GM12873 (cell line): ENCODE data around the gene QRFP.
A peak's percentile ranks its signal among the peaks of the same experiment; 100 is the strongest.

Experiments
- TF ChIP-seq, protein P1 (sequence below): IDR thresholded peaks from 2 replicates; pipeline ENCODE4 v1.5.1; 2012; ENCODE audit warnings: low read depth, mild to moderate bottlenecking, moderate library complexity, low read length, control low read depth; ENCODE audit not compliant: insufficient read depth; ENCODE audit errors: missing control alignments

Gene QRFP

DNA sequence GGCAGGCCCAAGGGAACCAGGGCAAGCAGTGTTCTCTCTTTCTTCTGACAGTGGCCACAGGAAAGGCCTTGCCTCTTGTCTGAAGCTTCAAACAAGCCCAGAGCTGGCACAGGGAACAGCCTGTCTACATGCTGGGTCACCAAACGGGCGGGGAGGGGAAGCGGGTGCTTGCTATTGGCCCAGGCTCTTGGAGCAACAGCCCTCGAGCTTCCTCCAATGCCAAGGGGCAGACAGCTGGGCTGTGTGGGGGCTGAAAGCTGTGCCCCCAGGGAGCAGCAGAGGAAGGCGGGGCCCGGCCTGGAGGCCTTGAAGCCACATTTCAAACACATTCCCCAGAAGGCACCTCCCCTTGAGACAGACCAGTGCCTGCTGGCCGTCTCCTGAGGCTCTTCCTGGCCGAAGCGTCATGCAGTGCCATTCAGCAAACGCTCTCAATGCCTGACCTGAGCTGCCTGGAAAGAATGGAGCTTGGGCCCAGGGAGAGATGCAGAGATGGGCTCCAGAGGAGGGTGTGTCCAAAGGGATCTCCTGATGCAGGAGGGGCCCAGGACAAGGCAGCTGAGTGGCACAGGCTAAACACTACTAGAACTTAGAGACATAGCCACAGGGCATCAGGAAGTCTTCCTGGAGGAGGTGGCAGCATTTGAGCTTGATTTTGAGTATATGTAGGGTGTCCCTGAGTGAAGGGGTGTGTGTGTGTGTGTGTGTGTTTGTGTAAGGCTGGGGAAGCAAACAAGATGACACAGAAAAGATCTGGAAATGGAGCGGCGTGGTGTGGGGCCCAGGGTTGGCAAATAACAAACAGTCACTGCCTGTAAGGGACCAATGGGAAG lies 39.9 kb upstream of the QRFP start:
- TF ChIP-seq, protein P1, sequence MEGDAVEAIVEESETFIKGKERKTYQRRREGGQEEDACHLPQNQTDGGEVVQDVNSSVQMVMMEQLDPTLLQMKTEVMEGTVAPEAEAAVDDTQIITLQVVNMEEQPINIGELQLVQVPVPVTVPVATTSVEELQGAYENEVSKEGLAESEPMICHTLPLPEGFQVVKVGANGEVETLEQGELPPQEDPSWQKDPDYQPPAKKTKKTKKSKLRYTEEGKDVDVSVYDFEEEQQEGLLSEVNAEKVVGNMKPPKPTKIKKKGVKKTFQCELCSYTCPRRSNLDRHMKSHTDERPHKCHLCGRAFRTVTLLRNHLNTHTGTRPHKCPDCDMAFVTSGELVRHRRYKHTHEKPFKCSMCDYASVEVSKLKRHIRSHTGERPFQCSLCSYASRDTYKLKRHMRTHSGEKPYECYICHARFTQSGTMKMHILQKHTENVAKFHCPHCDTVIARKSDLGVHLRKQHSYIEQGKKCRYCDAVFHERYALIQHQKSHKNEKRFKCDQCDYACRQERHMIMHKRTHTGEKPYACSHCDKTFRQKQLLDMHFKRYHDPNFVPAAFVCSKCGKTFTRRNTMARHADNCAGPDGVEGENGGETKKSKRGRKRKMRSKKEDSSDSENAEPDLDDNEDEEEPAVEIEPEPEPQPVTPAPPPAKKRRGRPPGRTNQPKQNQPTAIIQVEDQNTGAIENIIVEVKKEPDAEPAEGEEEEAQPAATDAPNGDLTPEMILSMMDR = no peak

DNA sequence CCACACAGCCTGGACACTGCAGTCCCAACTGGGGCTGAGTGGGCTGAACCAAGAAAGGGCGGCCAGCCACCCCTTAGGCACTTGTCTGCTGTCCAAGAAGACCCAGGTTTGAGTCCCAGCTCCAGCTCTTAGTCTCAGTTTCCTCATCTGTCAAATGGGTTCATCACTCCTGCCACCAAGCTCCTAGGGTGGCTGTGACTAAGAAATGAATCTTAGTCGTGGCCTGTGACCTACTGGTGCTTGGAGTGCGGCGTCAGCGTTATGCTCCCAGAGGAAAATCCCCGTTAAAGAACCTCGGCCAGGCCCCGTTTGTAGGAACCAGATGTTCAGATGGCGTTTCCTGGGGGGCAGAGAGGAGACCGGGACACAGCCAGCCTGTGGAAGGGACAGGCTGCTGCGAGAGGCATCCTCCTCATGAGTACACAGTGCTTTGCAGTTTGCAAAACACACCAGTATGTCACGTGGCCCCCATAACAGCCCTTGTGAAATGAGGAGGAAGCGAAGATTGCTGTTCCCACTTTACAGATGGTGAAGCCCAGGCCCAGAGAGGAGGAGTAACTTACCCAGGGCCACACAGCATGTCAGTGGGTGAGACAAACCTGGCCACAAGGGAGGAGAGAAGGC lies 39.1 kb upstream of the QRFP start:
- TF ChIP-seq, protein P1 = no peak

DNA sequence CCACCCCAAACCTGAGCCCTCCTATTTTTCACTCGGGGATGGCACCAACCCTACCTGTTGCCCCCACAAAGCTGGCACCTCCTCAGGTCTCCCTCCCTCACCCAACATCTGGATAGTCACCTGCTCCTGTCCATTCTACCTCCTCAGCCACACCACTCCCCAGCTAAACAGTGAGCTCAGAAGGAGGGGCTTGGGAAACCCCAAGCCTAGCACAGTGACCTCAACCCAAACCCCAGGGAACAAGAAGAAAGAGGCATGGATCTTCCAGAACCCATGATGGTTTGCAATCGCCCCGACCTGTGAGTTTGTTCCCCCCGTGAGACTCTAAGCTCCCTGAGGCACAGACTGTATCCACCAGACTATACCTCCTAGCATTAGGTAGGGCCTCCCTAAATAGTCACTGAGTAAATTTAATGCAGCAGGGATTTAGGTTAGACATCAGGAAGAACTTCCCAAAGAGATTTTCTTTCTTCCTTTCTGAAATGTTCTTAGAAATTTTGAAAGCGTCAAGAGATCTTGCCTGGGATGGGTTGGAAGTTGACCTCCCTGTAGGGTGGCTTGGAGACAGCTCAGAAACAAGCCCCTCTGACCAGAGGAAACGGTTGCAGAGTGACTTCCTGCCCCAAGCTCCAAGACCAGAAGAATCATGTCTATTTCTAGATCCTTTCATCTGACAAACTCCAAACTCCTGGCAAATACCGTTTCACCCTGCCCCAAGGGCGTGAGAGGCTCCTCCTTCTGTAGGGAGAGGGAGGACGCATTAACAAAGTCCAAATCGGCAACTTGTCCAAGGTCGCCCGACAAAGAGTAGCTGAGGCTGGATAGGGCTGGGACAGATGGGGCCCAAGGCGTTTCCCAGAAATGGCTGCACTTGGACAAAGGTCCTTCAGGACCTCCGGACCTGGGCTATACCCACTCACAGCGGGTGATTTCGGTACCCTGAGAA lies 38.4 kb upstream of the QRFP start:
- TF ChIP-seq, protein P1 = no peak

DNA sequence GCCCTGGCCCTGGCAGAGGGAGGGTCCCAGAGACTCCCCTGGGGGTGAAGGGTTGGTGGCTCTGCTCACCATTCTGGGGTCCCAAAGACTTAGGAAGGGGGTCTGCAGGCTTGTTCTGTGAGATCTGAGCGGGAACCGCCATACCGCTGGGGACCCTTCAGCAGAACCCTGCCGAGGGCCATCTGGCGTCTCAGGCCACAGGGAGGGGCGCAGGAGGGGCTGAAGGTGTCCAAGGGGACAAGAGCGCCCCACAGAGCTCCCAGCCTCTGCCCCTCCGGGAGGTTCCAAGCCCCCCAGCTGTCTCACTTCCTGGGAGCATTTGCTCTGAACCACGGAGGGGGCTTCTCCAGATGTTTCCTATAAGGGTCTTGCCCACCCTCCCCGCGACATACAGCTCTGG lies 37.6 kb upstream of the QRFP start:
- TF ChIP-seq, protein P1 = no peak

DNA sequence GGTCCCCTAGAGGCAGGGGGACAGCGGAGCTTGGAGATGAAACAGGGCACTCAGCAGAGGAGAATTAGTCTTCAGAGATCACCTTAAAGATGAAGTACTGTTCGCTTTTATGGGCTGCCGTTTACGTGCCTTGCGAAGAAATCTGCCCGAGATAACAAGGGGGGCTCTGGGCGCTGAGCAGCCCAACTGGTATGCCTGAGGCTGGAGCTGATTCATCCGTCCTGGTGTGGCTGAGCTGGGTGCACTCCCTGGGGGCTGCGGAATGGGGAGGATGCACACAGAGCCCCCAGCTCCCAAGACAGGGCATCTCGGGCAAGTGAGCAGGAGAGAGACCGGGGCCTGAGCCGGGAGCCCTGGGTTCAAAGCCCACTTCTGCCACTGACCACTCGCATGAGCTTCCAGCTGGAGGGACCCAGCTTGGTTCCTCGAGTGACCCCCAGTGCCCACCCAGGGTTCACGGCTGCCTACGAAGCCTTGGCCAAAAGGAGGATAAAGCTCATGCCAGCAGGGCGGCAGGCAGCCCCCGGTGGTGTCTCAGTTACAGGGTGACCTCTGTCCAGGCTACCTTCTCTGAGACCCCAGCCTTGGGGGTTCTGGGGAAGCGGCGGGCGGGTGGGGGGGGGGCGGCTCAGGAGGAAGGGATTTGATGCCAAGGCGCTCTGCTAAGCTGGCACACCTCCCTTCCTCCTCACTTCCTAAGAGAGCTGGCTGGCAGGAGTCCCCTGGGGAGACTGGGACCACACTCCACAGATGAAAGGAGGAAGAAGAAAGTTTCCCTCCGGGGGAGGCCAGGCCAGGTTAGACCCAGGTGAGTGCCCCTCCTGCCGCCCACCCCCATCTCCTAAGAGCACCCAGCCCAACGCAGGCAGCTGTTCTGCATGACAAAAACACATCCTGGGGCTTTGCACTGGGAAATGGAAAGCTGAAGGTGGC lies 36.8 kb upstream of the QRFP start:
- TF ChIP-seq, protein P1 = no peak

DNA sequence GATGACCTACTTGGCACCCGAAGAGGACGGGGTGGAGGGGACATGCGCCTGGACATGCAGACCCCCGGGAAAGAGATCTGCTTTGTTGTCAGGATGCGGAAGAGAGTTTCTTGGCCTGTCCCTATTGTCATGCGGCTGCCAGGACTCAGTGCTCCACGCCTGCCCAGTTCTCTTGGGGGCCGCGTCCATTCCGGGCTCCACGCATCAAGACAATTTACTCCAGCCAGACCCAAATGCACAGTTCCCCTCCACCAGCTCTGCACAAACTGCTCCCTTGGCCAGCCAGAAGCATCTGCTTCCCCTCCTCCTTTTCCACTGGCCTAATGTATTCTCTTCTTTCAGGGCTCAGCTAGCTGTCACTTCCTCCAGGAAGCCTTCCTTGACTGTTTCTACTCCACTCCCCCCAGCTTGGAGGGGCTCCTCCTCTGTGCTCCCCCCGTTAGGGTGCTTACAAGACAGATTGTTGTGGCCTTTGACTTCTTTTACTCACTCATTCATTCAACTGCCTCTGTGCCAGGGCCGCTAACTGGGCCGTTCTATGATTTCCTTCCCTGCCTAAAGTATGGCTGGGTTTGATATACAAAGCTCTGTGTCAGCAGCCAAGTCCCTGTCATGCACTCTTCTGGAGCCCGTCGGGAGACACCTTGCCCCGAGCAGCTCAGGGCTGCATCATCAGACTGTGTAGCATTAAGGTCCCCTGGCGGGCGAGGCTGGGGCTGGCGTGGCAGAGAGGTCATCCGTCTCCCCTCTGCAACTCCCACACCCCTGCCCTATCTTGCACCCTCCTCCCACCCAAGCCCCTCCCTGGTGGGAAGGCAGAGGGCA lies 35.9 kb upstream of the QRFP start:
- TF ChIP-seq, protein P1 = peak; percentile 7
